PFSK-1 (cell line): ENCODE data around the gene NUP98.

Experiments
- REST ChIP-seq, 2 experiments: IDR thresholded peaks; 2 replicates each; pipeline versions ENCODE4 v1.6.1 to v1.8.0; 2011 to 2012; ENCODE audit warnings: low read depth in 2 of 2, low read length in 2 of 2, control low read depth in 1 of 2, inconsistent platforms in 1 of 2, mild to moderate bottlenecking in 1 of 2, moderate library complexity in 1 of 2; ENCODE audit not compliant: insufficient read depth in 1 of 2
- SIN3A ChIP-seq: IDR thresholded peaks from 2 replicates; pipeline ENCODE4 v1.6.1; 2012; ENCODE audit warnings: mild to moderate bottlenecking, low read length, moderate library complexity, borderline replicate concordance; ENCODE audit not compliant: insufficient read depth
- TAF1 ChIP-seq: IDR thresholded peaks from 2 replicates; pipeline ENCODE4 v1.6.1; 2012; ENCODE audit warnings: low read length, control low read depth, borderline replicate concordance; ENCODE audit not compliant: insufficient read depth

- TF ChIP-seq SIN3A (no peak), TAF1 (no peak), REST (IDR thresholded peaks at IDR 0.05; ENCODE audit: insufficient read depth in 1 of 2, low read depth in 2 of 2, low read length in 2 of 2) (no peak)
Observed at GRCh38 chr11:3745161-3745560, 52.2 kb downstream of the NUP98 start.
